Measurements from ENCODE around the gene HNRNPDL.

HNRNPDL gene

DNA sequence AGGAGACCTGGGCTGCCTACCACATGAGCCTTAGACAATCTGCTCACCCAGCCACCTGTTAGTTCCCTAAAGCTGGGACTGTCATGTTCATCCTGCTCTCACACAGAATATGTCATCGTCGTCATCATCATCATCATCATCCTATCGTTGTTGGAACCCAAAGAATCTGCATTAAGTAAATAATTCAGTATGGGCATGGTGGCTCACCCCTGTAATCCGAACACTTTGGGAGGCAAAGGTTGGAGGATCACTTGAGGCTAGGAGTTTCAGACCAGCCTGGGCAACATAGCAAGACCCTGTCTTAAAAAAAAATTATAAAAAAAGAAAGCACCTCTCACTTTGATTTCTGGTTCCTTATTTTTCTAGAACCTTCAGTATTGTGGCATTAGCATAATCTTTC lies 6.5 kb upstream of the HNRNPDL start:
- TF ChIP-seq TAF1 (IDR thresholded peaks at IDR 0.05; ENCODE audit: borderline replicate concordance, insufficient read depth, low read length) (no peak), FOXP2 (optimal IDR thresholded peaks at IDR 0.05; ENCODE audit: borderline replicate concordance, extremely low read depth, extremely low read length, insufficient read depth) (no peak), POLR2AphosphoS5 (IDR thresholded peaks at IDR 0.05; ENCODE audit: low read depth, low read length) (no peak), SIN3A (IDR thresholded peaks at IDR 0.05; ENCODE audit: borderline replicate concordance, insufficient read depth, low read length) (no peak)
- TF ChIP-seq, protein P1, sequence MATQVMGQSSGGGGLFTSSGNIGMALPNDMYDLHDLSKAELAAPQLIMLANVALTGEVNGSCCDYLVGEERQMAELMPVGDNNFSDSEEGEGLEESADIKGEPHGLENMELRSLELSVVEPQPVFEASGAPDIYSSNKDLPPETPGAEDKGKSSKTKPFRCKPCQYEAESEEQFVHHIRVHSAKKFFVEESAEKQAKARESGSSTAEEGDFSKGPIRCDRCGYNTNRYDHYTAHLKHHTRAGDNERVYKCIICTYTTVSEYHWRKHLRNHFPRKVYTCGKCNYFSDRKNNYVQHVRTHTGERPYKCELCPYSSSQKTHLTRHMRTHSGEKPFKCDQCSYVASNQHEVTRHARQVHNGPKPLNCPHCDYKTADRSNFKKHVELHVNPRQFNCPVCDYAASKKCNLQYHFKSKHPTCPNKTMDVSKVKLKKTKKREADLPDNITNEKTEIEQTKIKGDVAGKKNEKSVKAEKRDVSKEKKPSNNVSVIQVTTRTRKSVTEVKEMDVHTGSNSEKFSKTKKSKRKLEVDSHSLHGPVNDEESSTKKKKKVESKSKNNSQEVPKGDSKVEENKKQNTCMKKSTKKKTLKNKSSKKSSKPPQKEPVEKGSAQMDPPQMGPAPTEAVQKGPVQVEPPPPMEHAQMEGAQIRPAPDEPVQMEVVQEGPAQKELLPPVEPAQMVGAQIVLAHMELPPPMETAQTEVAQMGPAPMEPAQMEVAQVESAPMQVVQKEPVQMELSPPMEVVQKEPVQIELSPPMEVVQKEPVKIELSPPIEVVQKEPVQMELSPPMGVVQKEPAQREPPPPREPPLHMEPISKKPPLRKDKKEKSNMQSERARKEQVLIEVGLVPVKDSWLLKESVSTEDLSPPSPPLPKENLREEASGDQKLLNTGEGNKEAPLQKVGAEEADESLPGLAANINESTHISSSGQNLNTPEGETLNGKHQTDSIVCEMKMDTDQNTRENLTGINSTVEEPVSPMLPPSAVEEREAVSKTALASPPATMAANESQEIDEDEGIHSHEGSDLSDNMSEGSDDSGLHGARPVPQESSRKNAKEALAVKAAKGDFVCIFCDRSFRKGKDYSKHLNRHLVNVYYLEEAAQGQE (IDR thresholded peaks at IDR 0.05; ENCODE audit: insufficient read depth in 1 of 2, low read depth in 2 of 2, low read length in 2 of 2) = no peak

- TF ChIP-seq FOXP2 (optimal IDR thresholded peaks at IDR 0.05; ENCODE audit: borderline replicate concordance, extremely low read depth, extremely low read length, insufficient read depth) (no peak), TAF1 (IDR thresholded peaks at IDR 0.05; ENCODE audit: borderline replicate concordance, insufficient read depth, low read length) (no peak), SIN3A (IDR thresholded peaks at IDR 0.05; ENCODE audit: borderline replicate concordance, insufficient read depth, low read length) (no peak), POLR2AphosphoS5 (IDR thresholded peaks at IDR 0.05; ENCODE audit: low read depth, low read length) (no peak)
- TF ChIP-seq, protein P1 (IDR thresholded peaks at IDR 0.05; ENCODE audit: insufficient read depth in 1 of 2, low read depth in 2 of 2, low read length in 2 of 2) = no peak
Observed at GRCh38 chr4:82436130-82436529, 5.9 kb upstream of the HNRNPDL start.

- TF ChIP-seq, protein P1 (IDR thresholded peaks at IDR 0.05; ENCODE audit: insufficient read depth in 1 of 2, low read depth in 2 of 2, low read length in 2 of 2) = no peak
- TF ChIP-seq POLR2AphosphoS5 (IDR thresholded peaks at IDR 0.05; ENCODE audit: low read depth, low read length) (no peak), FOXP2 (optimal IDR thresholded peaks at IDR 0.05; ENCODE audit: borderline replicate concordance, extremely low read depth, extremely low read length, insufficient read depth) (no peak), TAF1 (IDR thresholded peaks at IDR 0.05; ENCODE audit: borderline replicate concordance, insufficient read depth, low read length) (no peak), SIN3A (IDR thresholded peaks at IDR 0.05; ENCODE audit: borderline replicate concordance, insufficient read depth, low read length) (no peak)
Observed at GRCh38 chr4:82434949-82435348, 4.7 kb upstream of the HNRNPDL start.

DNA sequence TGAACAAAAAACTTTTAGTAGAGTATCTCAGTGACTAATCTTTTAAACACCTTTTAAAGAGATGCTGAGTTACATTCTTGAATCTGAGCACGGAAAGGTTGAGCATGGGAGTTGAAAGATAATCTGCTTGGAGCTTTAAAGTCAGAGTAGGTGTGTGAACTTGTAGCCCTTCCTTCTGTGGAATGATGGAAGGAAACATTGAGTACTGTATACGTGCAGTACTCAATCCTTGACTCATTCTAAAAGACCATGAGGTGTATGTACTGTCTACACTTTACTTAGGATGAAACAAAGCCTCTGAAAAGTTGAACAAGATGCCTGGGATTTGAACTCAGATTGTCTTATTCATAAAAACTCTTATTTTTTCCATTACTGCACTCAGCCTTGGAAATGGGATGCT lies 3.5 kb upstream of the HNRNPDL start:
- TF ChIP-seq, protein P1 (IDR thresholded peaks at IDR 0.05; ENCODE audit: insufficient read depth in 1 of 2, low read depth in 2 of 2, low read length in 2 of 2) = no peak
- TF ChIP-seq POLR2AphosphoS5 (IDR thresholded peaks at IDR 0.05; ENCODE audit: low read depth, low read length) (no peak), FOXP2 (optimal IDR thresholded peaks at IDR 0.05; ENCODE audit: borderline replicate concordance, extremely low read depth, extremely low read length, insufficient read depth) (no peak), SIN3A (IDR thresholded peaks at IDR 0.05; ENCODE audit: borderline replicate concordance, insufficient read depth, low read length) (no peak), TAF1 (IDR thresholded peaks at IDR 0.05; ENCODE audit: borderline replicate concordance, insufficient read depth, low read length) (no peak)

DNA sequence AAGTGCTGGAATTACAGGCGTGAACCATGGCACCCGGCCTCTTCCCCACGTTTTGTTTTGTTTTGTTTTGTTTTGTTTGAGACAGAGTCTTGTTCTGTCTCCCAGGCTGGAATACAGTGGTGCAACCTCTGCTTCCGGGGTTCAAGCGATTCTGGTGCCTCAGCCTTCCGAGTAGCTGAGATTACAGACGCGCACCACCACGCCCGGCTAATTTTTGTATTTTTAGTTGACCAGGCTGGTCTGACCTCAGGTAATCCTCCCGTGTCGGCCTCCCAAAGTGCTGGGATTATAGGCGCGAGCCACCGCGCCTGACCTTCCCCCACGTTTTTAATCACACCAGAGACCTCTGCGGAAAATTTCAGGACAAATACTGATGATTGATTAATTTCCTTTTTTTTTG lies 2.3 kb upstream of the HNRNPDL start:
- TF ChIP-seq, protein P1 (IDR thresholded peaks at IDR 0.05; ENCODE audit: insufficient read depth in 1 of 2, low read depth in 2 of 2, low read length in 2 of 2) = no peak
- TF ChIP-seq FOXP2 (optimal IDR thresholded peaks at IDR 0.05; ENCODE audit: borderline replicate concordance, extremely low read depth, extremely low read length, insufficient read depth) (no peak), SIN3A (IDR thresholded peaks at IDR 0.05; ENCODE audit: borderline replicate concordance, insufficient read depth, low read length) (no peak), POLR2AphosphoS5 (IDR thresholded peaks at IDR 0.05; ENCODE audit: low read depth, low read length) (no peak), TAF1 (IDR thresholded peaks at IDR 0.05; ENCODE audit: borderline replicate concordance, insufficient read depth, low read length) (no peak)
